HepG2 (cell line): Measurements from ENCODE around the gene NPW. TPM values are rescaled to one million over a fixed set of nuclear protein-coding genes. Genes with fewer than 3 reads are reported as not detected.

Experiments
- ATAC-seq: fragments of 200-7000 bp; cut with Tn5 transposase; 3 replicates; pipeline ENCODE4 v1.9.1; 2020; ENCODE audit warnings: mild to moderate bottlenecking, moderate library complexity
- BruUV-seq: library from RNA; stranded (reverse); fragments of 400-500 nt; replicated peaks from 2 replicates; lab custom pipeline; 2021; lab: Mats Ljungman, UMichigan
- CTCF ChIA-PET: fragments of 300-600 bp; formaldehyde crosslinking; extraction: SDS; loops from one replicate; lab custom pipeline; 2021; ENCODE audit warnings: low total read pairs, inconsistent platforms, low intra/inter-chr PET ratio; lab: Yijun Ruan, JAX
- POLR2A ChIA-PET: fragments of 350-600 bp; sonication (Branson Sonifier 250); formaldehyde crosslinking; loops from one replicate; lab custom pipeline; 2020; ENCODE audit warnings: antibody characterized with exemption, inconsistent platforms; lab: Yijun Ruan, JAX
- DNase-seq: peaks from one replicate; pipeline ENCODE4 v3.0.0-alpha.2; 2015; ENCODE audit warnings: low spot score
- FAIRE-seq: peaks from 3 replicates; lab custom pipeline; 2011; peaks lifted over from hg19 to GRCh38; lab: Jason Lieb, UNC
- H2AFZ ChIP-seq: one replicate; pipeline ENCODE4 v1.6.1; 2011; ENCODE audit warnings: low read length, inconsistent platforms
- H3K27ac ChIP-seq: fragments of 300-600 bp; 3 replicates; pipeline ENCODE4 v1.8.0; 2011; ENCODE audit warnings: mixed run types, mild to moderate bottlenecking, mixed read lengths, low read length, inconsistent platforms; ENCODE audit not compliant: insufficient read depth; ENCODE audit errors: extremely low read length
- H3K27me3 ChIP-seq, 2 experiments: fragments of 200-600 bp in 1 of 2; 2 replicates in 1 of 2; 3 replicates in 1 of 2; pipeline versions ENCODE4 v1.6.0 to v1.8.0; 2011; ENCODE audit warnings: low read length in 2 of 2, mild to moderate bottlenecking in 2 of 2, moderate library complexity in 2 of 2, inconsistent platforms in 1 of 2; ENCODE audit not compliant: insufficient read depth in 2 of 2, control insufficient read depth in 1 of 2
- H3K36me3 ChIP-seq, 2 experiments: fragments of 200-600 bp in 1 of 2; replicated peaks in 1 of 2; 2 replicates in 1 of 2; 3 replicates in 1 of 2; pipeline versions ENCODE4 v1.5.1 to v1.8.0; 2011; ENCODE audit warnings: low read length in 2 of 2, inconsistent platforms in 1 of 2; ENCODE audit not compliant: insufficient read depth in 2 of 2, control insufficient read depth in 1 of 2
- H3K4me1 ChIP-seq: 2 replicates; pipeline ENCODE4 v1.5.1; 2012; ENCODE audit warnings: low read length, inconsistent platforms; ENCODE audit not compliant: insufficient read depth
- H3K4me2 ChIP-seq: 2 replicates; pipeline ENCODE4 v1.6.0; 2011; ENCODE audit warnings: low read depth, low read length, inconsistent platforms
- H3K4me3 ChIP-seq, 3 experiments: fragments of 200-600 bp in 1 of 3; sonication (generic), shearing (Covaris generic) in 1 of 3; replicated peaks in 1 of 3; 2 replicates each; pipeline ENCODE4 v1.5.1; 2011 to 2016; ENCODE audit warnings: low read length in 3 of 3, inconsistent platforms in 2 of 3, low read depth in 2 of 3, mild to moderate bottlenecking in 2 of 3, control low read depth in 1 of 3, mixed read lengths in 1 of 3; ENCODE audit not compliant: insufficient read depth in 1 of 3
- H3K79me2 ChIP-seq: one replicate; pipeline ENCODE4 v1.6.1; 2011; ENCODE audit warnings: low read length, inconsistent platforms; ENCODE audit not compliant: insufficient read depth
- H3K9ac ChIP-seq: 2 replicates; pipeline ENCODE4 v1.6.0; 2011; ENCODE audit warnings: mild to moderate bottlenecking, low read depth, low read length, inconsistent platforms; ENCODE audit not compliant: insufficient read depth
- H3K9me3 ChIP-seq: 2 replicates; pipeline ENCODE4 v1.5.1; 2012; ENCODE audit warnings: mild to moderate bottlenecking, low read length
- H4K20me1 ChIP-seq: 2 replicates; pipeline ENCODE4 v1.6.0; 2011; ENCODE audit warnings: inconsistent platforms, mild to moderate bottlenecking, low read length, moderate library complexity; ENCODE audit not compliant: insufficient read depth
- NFE2L2 ChIP-seq: fragments of 150-350 bp; IDR thresholded peaks from 2 replicates; pipeline ENCODE4 v1.6.1; 2014; ENCODE audit warnings: low read length
- RXRB ChIP-seq: IDR thresholded peaks from 2 replicates; pipeline ENCODE4 v1.6.1; 2016; ENCODE audit warnings: borderline replicate concordance, missing genetic modification reagents, missing compliant biosample characterization
- SKI ChIP-seq: fragments of 450-650 bp; IDR thresholded peaks from one replicate; pipeline ENCODE4 v1.6.1; 2018; ENCODE audit warnings: mild to moderate bottlenecking; ENCODE audit not compliant: partially characterized antibody
- TMF1 ChIP-seq: sonication (generic); formaldehyde crosslinking; IDR thresholded peaks from 2 replicates; pipeline ENCODE4 v1.8.1; 2022; ENCODE audit warnings: low read depth, missing genetic modification reagents
- ZC3H13 ChIP-seq: sonication (generic); formaldehyde crosslinking; IDR thresholded peaks from 2 replicates; pipeline ENCODE4 v1.8.1; 2023; ENCODE audit warnings: mild to moderate bottlenecking, missing genetic modification reagents, moderate library complexity
- ZNF136 ChIP-seq: sonication (generic); formaldehyde crosslinking; IDR thresholded peaks from 2 replicates; pipeline ENCODE4 v1.8.1; 2022; ENCODE audit warnings: low read depth, mild to moderate bottlenecking, moderate library complexity, missing genetic modification reagents
- ZNF274 ChIP-seq: sonication (generic); formaldehyde crosslinking; IDR thresholded peaks from 2 replicates; pipeline ENCODE4 v1.5.1; 2020; ENCODE audit warnings: mild to moderate bottlenecking, missing genetic modification reagents
- ZNF558 ChIP-seq: sonication (generic); formaldehyde crosslinking; IDR thresholded peaks from 2 replicates; pipeline ENCODE4 v1.9.0; 2022; ENCODE audit warnings: mild to moderate bottlenecking, missing genetic modification reagents, borderline replicate concordance
- ZNF790 ChIP-seq: sonication (generic); formaldehyde crosslinking; IDR thresholded peaks from 2 replicates; pipeline ENCODE4 v1.8.0; 2022; ENCODE audit warnings: missing genetic modification reagents, mild to moderate bottlenecking, borderline replicate concordance
- ZNF792 ChIP-seq: IDR thresholded peaks from 2 replicates; pipeline ENCODE4 v1.6.1; 2016
- ZNF800 ChIP-seq: sonication (generic); formaldehyde crosslinking; IDR thresholded peaks from 2 replicates; pipeline ENCODE4 v1.4.0; 2020; ENCODE audit warnings: missing genetic modification reagents
- WGBS: methylation state at CpG from one replicate; pipeline ENCODE4 v1.1.6; 2017; ENCODE audit warnings: low lambda C conversion rate; 5-methylcytosine and 5-hydroxymethylcytosine counted together
- in situ Hi-C: cut with HindIII; loops from 2 replicates; pipeline ENCODE4 v1.10.0; 2017; ENCODE audit warnings: low pct_unique_long_range_greater_than_20kb; ENCODE audit not compliant: extremely low pct_ligation_motif_present
- intact Hi-C: fragments of 100-400 bp; cut with micrococcal nuclease; formaldehyde crosslinking; loops from one replicate; pipeline ENCODE4 v1.10.0; 2022; ENCODE audit not compliant: unreplicated experiment
- polyA plus RNA-seq, 8 experiments: library from polyadenylated mRNA; depleted of rRNA in 3 of 8; stranded (reverse) in 7 of 8; unstranded in 1 of 8; fragments of >200 nt; fragmentation: Illumina TruSeq in 4 of 8; extraction: Trizol in 4 of 8; gene quantifications; 2 replicates each; pipeline versions ENCODE4 v1.2.1 to v1.2.3, GENCODE V29; 2011 to 2016; ENCODE audit warnings: low read depth in 4 of 8, missing spikeins in 1 of 8, mixed read lengths in 1 of 8; ENCODE audit not compliant: insufficient read depth in 1 of 8
- total RNA-seq, 5 experiments: library from RNA; depleted of rRNA; stranded (reverse); fragments of >200 nt; fragmentation: Illumina TruSeq; extraction: Trizol; gene quantifications; 2 replicates each; pipeline ENCODE4 v1.2.3, GENCODE V29; 2016; ENCODE audit warnings: low read depth in 1 of 5
- TF ChIP-seq, protein P1 (sequence below): sonication (generic); formaldehyde crosslinking; IDR thresholded peaks from 2 replicates; pipeline ENCODE4 v1.4.0; 2020; ENCODE audit warnings: missing genetic modification reagents
- TF ChIP-seq, protein P2 (sequence below): sonication (generic); formaldehyde crosslinking; IDR thresholded peaks from 2 replicates; pipeline ENCODE4 v1.5.0; 2020; ENCODE audit warnings: missing genetic modification reagents
- TF ChIP-seq, protein P3 (sequence below): sonication (generic); formaldehyde crosslinking; IDR thresholded peaks from 2 replicates; pipeline ENCODE4 v1.8.1; 2023; ENCODE audit warnings: mild to moderate bottlenecking, missing genetic modification reagents

NPW gene
- total and polyA plus RNA-seq, 2 of the 13 experiments (the other 11 are each of a cell fraction or from before 2014, with no cell fraction given): 0.24 to 0.97 TPM

DNA sequence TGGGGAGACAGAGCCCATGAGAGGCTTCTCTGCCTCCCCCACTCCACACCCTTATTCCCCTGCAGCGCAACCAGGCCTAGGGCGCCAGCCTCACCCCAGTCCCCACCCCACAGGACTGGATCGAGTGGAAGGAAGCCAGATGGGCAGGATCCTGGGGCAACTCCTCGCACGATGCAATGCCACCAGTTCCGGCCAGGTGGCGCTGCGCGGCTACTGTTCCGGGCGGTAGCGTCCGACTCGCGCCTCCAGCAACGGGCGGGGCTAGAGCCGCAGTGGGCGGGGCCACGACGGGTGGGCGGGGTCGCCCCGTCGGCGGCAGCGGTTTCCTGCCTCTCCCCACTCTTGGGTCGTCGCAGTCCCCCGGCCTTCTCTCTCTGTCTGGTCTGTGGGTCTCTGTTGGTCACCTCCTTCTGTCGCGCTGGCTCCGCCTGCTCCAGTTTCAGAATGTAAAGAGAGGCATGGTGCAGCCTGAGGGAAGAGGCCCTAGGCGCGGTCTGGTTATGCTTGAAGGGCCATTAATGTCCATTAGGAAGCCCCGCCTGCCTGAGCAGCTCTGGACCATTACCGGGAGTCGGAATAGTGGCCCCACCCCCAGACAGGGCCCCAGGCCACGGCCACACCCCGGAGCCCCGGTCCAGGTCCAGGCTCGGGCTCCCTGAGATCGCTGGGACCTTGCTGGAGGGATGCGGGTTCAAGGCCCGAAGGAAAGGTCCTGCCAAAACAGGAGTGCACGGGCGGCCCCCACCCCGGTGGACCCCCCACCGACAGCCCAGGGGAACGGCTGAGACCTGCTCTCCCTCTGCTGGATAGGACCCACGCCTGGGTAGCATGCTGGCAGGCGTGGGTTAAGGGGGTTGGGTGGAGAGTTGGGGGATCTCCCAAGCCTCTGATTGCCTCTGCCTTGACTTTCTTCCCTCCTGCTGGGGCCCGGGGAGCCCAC, 3.8 kb downstream of the NPW start:
- H3K4me1 ChIP-seq: peaks cover 70% of the 10 kb centered on the region
- peak overlapping the region; percentile 42 to 68 (median 49); a peak in 5 of 6 replicates for H3K4me3 ChIP-seq
- TF ChIP-seq SKI (peak; percentile 34), NFE2L2 (no peak), RXRB (peak; percentile 39; the same call in 1 of the 2 replicates), ZNF792 (peak; percentile 69; the same call in 1 of the 2 replicates), ZNF274 (CRISPR knock-in tag) (0 out of 2 replicates have a peak, but pooled peaks have one; percentile 33), ZNF558 (no peak), TMF1 (CRISPR knock-in tag) (0 out of 2 replicates have a peak, but pooled peaks have one; percentile 45), ZC3H13 (CRISPR knock-in tag) (no peak), ZNF790 (peak; percentile 85; the same call in 1 of the 2 replicates), ZNF136 (CRISPR knock-in tag) (0 out of 2 replicates have a peak, but pooled peaks have one; percentile 62), ZNF800 (no peak; the same call in 1 of the 2 replicates)
- TF ChIP-seq, protein P1, sequence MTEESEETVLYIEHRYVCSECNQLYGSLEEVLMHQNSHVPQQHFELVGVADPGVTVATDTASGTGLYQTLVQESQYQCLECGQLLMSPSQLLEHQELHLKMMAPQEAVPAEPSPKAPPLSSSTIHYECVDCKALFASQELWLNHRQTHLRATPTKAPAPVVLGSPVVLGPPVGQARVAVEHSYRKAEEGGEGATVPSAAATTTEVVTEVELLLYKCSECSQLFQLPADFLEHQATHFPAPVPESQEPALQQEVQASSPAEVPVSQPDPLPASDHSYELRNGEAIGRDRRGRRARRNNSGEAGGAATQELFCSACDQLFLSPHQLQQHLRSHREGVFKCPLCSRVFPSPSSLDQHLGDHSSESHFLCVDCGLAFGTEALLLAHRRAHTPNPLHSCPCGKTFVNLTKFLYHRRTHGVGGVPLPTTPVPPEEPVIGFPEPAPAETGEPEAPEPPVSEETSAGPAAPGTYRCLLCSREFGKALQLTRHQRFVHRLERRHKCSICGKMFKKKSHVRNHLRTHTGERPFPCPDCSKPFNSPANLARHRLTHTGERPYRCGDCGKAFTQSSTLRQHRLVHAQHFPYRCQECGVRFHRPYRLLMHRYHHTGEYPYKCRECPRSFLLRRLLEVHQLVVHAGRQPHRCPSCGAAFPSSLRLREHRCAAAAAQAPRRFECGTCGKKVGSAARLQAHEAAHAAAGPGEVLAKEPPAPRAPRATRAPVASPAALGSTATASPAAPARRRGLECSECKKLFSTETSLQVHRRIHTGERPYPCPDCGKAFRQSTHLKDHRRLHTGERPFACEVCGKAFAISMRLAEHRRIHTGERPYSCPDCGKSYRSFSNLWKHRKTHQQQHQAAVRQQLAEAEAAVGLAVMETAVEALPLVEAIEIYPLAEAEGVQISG (CRISPR knock-in tag): peak; percentile 69
- TF ChIP-seq, protein P2, sequence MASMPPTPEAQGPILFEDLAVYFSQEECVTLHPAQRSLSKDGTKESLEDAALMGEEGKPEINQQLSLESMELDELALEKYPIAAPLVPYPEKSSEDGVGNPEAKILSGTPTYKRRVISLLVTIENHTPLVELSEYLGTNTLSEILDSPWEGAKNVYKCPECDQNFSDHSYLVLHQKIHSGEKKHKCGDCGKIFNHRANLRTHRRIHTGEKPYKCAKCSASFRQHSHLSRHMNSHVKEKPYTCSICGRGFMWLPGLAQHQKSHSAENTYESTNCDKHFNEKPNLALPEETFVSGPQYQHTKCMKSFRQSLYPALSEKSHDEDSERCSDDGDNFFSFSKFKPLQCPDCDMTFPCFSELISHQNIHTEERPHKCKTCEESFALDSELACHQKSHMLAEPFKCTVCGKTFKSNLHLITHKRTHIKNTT (CRISPR knock-in tag): no peak
- TF ChIP-seq, protein P3, sequence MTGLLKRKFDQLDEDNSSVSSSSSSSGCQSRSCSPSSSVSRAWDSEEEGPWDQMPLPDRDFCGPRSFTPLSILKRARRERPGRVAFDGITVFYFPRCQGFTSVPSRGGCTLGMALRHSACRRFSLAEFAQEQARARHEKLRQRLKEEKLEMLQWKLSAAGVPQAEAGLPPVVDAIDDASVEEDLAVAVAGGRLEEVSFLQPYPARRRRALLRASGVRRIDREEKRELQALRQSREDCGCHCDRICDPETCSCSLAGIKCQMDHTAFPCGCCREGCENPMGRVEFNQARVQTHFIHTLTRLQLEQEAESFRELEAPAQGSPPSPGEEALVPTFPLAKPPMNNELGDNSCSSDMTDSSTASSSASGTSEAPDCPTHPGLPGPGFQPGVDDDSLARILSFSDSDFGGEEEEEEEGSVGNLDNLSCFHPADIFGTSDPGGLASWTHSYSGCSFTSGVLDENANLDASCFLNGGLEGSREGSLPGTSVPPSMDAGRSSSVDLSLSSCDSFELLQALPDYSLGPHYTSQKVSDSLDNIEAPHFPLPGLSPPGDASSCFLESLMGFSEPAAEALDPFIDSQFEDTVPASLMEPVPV (CRISPR knock-in tag): no peak

More for the DNA sequence above, 3.8 kb downstream of the NPW start:
- CTCF ChIA-PET: interaction anchor here (1.5 to 1.9 kb wide), 3 partner anchors 24 to 117 kb away, joined by 7 to 15 read pairs (median 9); partner anchors contain the start of genes NTHL1 and TSC2
- in situ Hi-C loops (loop anchor here (5.0 kb wide), 3 partner anchors 34 to 124 kb away; partner anchors contain the start of gene RAB26), intact Hi-C loops (loop anchor here (1.0 kb wide), 2 partner anchors 33 to 130 kb away; no protein-coding TSS in a partner anchor)
- H3K9ac ChIP-seq: peak overlapping the region; percentile 58
- peaks cover 3 to 29% of the 10 kb centered on the region in 2 experiments; a peak in 4 of 5 replicates for H3K27me3 ChIP-seq
- H3K9me3 ChIP-seq: no peaks in the 10 kb centered on the region
- H3K79me2 ChIP-seq: peaks cover 3% of the 10 kb centered on the region
- H4K20me1 ChIP-seq: 0 out of 2 replicates have a peak, but pooled peaks cover 6% of the 10 kb centered on the region
- DNase-seq: peak; percentile 75
- peak; percentile 63 for FAIRE-seq
- 1% methylated on average over 15 of the region's 53 CpGs for WGBS
- BruUV-seq: no TSS peak
- no peak overlapping the region for H2AFZ ChIP-seq
- H3K36me3 ChIP-seq: no peaks in the 10 kb centered on the region
- H3K27ac ChIP-seq: no peak overlapping the region
- peak; percentile 55 for ATAC-seq
- peak overlapping the region; percentile 84 for H3K4me2 ChIP-seq
- POLR2A ChIA-PET: interaction anchor here (0.7 to 6.2 kb wide), 10 partner anchors 8 to 132 kb away, joined by 3 to 62 read pairs (median 6); partner anchors contain the start of genes NTHL1, RPS2, TRAF7 and TSC2
